Spleen (tissue), 11 donors: ENCODE data around the gene EHMT1. TPM values are rescaled to one million over a fixed set of nuclear protein-coding genes. Genes with fewer than 3 reads are reported as not detected.
"Not testable (repeated sequence)": the region's sequence is repeated elsewhere in the genome, so short reads cannot be mapped to it uniquely, and the experiment has no call there.

Experiments
- DNase-seq: peaks from one replicate; pipeline ENCODE4 v3.0.0-alpha.2; 2020
- H3K27ac ChIP-seq, 8 donors: fragments of 200-600 bp; sonication (generic) in 7 of 8; 1 replicate in 4 of 8; 2 replicates in 4 of 8; pipeline versions ENCODE4 v1.5.0 to v1.8.0; 2016 to 2021; ENCODE audit warnings: inconsistent platforms in 4 of 8, mild to moderate bottlenecking in 4 of 8, moderate library complexity in 1 of 8
- H3K27me3 ChIP-seq, 7 donors: fragments of 200-600 bp; sonication (generic) in 6 of 7; replicated peaks in 1 of 7; 1 replicate in 4 of 7; 2 replicates in 3 of 7; pipeline versions ENCODE4 v1.5.0 to v1.8.0; 2016 to 2021; ENCODE audit warnings: inconsistent platforms in 3 of 7, mild to moderate bottlenecking in 1 of 7
- H3K36me3 ChIP-seq, 6 donors: fragments of 200-600 bp; sonication (generic) in 5 of 6; 1 replicate in 4 of 6; 2 replicates in 2 of 6; pipeline versions ENCODE4 v1.5.0 to v1.8.0; 2016 to 2021; ENCODE audit warnings: inconsistent platforms in 2 of 6
- H3K4me1 ChIP-seq, 6 donors: fragments of 200-600 bp; sonication (generic) in 5 of 6; 1 replicate in 3 of 6; 2 replicates in 3 of 6; pipeline versions ENCODE4 v1.5.0 to v1.8.0; 2016 to 2021; ENCODE audit warnings: inconsistent platforms in 3 of 6
- H3K4me3 ChIP-seq, 8 donors: fragments of 200-600 bp; sonication (generic) in 7 of 8; 1 replicate in 4 of 8; 2 replicates in 4 of 8; pipeline versions ENCODE4 v1.5.0 to v1.8.0; 2016 to 2021; ENCODE audit warnings: inconsistent platforms in 4 of 8, mild to moderate bottlenecking in 4 of 8, moderate library complexity in 2 of 8
- H3K9me3 ChIP-seq, 8 donors: fragments of 200-600 bp; sonication (generic) in 7 of 8; 1 replicate in 4 of 8; 2 replicates in 4 of 8; pipeline versions ENCODE4 v1.5.0 to v1.8.0; 2016 to 2021; ENCODE audit warnings: inconsistent platforms in 4 of 8
- CTCF ChIP-seq, 11 experiments: fragments of 200-600 bp in 7 of 11; fragments of 450-650 bp in 4 of 11; sonication (generic) in 4 of 11; IDR thresholded peaks in 8 of 11; conservative IDR thresholded peaks in 3 of 11; 1 replicate in 7 of 11; 2 replicates in 4 of 11; pipeline versions ENCODE4 v1.4.0 to v1.8.0; 2016 to 2021; ENCODE audit warnings: antibody characterized with exemption in 11 of 11, inconsistent platforms in 4 of 11, mild to moderate bottlenecking in 1 of 11
- POLR2A ChIP-seq, 3 donors: fragments of 450-650 bp; IDR thresholded peaks; one replicate each; pipeline ENCODE4 v1.5.1; 2017; ENCODE audit warnings: antibody characterized with exemption in 3 of 3, mild to moderate bottlenecking in 1 of 3
- POLR2AphosphoS5 ChIP-seq, 3 donors: sonication (generic); formaldehyde crosslinking; IDR thresholded peaks; one replicate each; pipeline ENCODE4 v1.5.1; 2017; ENCODE audit warnings: antibody characterized with exemption in 3 of 3
- WGBS, 5 donors: extraction: QIAGEN DNeasy Blood & Tissue Kit in 3 of 5; methylation state at CpG; one replicate each; pipeline versions ENCODE4 v1.1.5 to v1.1.7; 2013 to 2018; 5-methylcytosine and 5-hydroxymethylcytosine counted together
- intact Hi-C: fragments of 100-400 bp; cut with DNase I; formaldehyde crosslinking; loops from one replicate; pipeline ENCODE4 v1.15.0; 2023; ENCODE audit warnings: low total_unique reads
- polyA plus RNA-seq, 3 donors: library from polyadenylated mRNA; stranded (reverse); fragments of 200-250 nt; gene quantifications; one replicate each; pipeline ENCODE4 v1.2.1, GENCODE V29; 2013
- total RNA-seq, 7 donors: library from RNA; depleted of rRNA in 3 of 7; stranded (reverse); fragments of >200 nt in 3 of 7; fragmentation: NEBNext Ultra II Directional in 4 of 7; extraction: Animal tissue kit (Norgen Biotek cat#: 25700) in 4 of 7; gene quantifications; one replicate each; pipeline versions ENCODE4 v1.1.0 to v1.2.1, GENCODE V29; 2016 to 2021
- donor health status: healthy with polysubstance abuse.
- donor health status: DM: no; HTN: no; CAD: no; lungs with moderate emphysema.
- donor health status: DM: no; HTN: no; CAD: no.
- donor health status: Bipolar disorder and iron deficiency.
- donor health status: healthy.
- donor health status: DM: no; HTN: no; CAD: no.
- donor health status: DM: yes; HTN: yes; CAD: no.

The EHMT1 gene
- total and polyA plus RNA-seq, 10 donors, result 35.5 to 163 (median 122) TPM

- 45 to 98% (median 91%) methylated on average over 2 of the region's 2 CpGs for WGBS, 5 donors
- H3K4me3 ChIP-seq, result no peak overlapping the region
- no peak overlapping the region for H3K27ac ChIP-seq
- peaks cover 6 to 81% (median 42%) of the 10 kb centered on the region in 6 donors for H3K36me3 ChIP-seq
- no peaks in the 10 kb centered on the region for H3K27me3 ChIP-seq
- peaks cover 0 to 14% (median 0%) of the 10 kb centered on the region in 6 donors for H3K4me1 ChIP-seq
- no peak for DNase-seq
- H3K9me3 ChIP-seq, result peaks cover 0 to 26% (median 22%) of the 10 kb centered on the region in 8 donors
- TF ChIP-seq POLR2AphosphoS5 (IDR thresholded peaks at IDR 0.05) (no peak), POLR2A (IDR thresholded peaks at IDR 0.05) (no peak), CTCF (IDR thresholded peaks at IDR 0.05 in 8 of 11, conservative IDR thresholded peaks at IDR 0.05 in 3 of 11) (no peak)
- intact Hi-C loops, result no loop called here
Observed at GRCh38 chr9:137734181-137734580, 115.4 kb downstream of the EHMT1 start.

- TF ChIP-seq CTCF (IDR thresholded peaks at IDR 0.05 in 8 of 11, conservative IDR thresholded peaks at IDR 0.05 in 3 of 11) (peak in 2 of 11 experiments; percentile 7 to 12), POLR2AphosphoS5 (IDR thresholded peaks at IDR 0.05) (peak in 1 of 3 donors; percentile 62)
- peaks cover 0 to 78% (median 12%) of the 10 kb centered on the region in 6 donors for H3K36me3 ChIP-seq
- peaks cover 0 to 23% (median 19%) of the 10 kb centered on the region in 8 donors for H3K9me3 ChIP-seq
- H3K27me3 ChIP-seq, DNase-seq, H3K4me3 ChIP-seq, intact Hi-C loops: not testable (repeated sequence)
- H3K27ac ChIP-seq, result peak overlapping the region; percentile 27 to 83 (median 63)
- WGBS, 5 donors, result 64 to 84% (median 74%) methylated on average over 6 to 7 of the region's 14 CpGs
- H3K4me1 ChIP-seq, result peaks cover 2 to 31% (median 13%) of the 10 kb centered on the region in 6 donors
Observed at GRCh38 chr9:137738182-137738696, 119.4 kb downstream of the EHMT1 start.

GRCh38 chr9:137738703-137739102 is 119.9 kb downstream of the EHMT1 start:
- peaks cover 0 to 78% (median 13%) of the 10 kb centered on the region in 6 donors for H3K36me3 ChIP-seq
- peaks cover 2 to 31% (median 13%) of the 10 kb centered on the region in 6 donors for H3K4me1 ChIP-seq
- H3K27me3 ChIP-seq, result no peaks in the 10 kb centered on the region
- DNase-seq, result no peak
- no peak overlapping the region for H3K4me3 ChIP-seq
- peak overlapping the region in 5 of 8 donors; percentile 38 to 83 (median 67) for H3K27ac ChIP-seq
- intact Hi-C loops, result no loop called here
- TF ChIP-seq POLR2A (IDR thresholded peaks at IDR 0.05), result no peak
- no peak for TF ChIP-seq CTCF (IDR thresholded peaks at IDR 0.05 in 8 of 11, conservative IDR thresholded peaks at IDR 0.05 in 3 of 11)
- peak in 1 of 3 donors; percentile 38 for TF ChIP-seq POLR2AphosphoS5 (IDR thresholded peaks at IDR 0.05)
- WGBS, 5 donors, result 84 to 96% (median 87%) methylated on average over 6 to 11 of the region's 11 CpGs
- peaks cover 0 to 19% (median 15%) of the 10 kb centered on the region in 8 donors for H3K9me3 ChIP-seq

GRCh38 chr9:137739371-137740309 is 120.8 kb downstream of the EHMT1 start:
- Histone ChIP-seq H3K4me3 (no peak overlapping the region), H3K27ac (peak overlapping the region in 5 of 8 donors; percentile 19 to 83 (median 59)), H3K36me3 (peaks cover 0 to 78% (median 14%) of the 10 kb centered on the region in 6 donors), H3K4me1 (peaks cover 2 to 37% (median 18%) of the 10 kb centered on the region in 6 donors), H3K9me3 (peaks cover 0 to 9% (median 6%) of the 10 kb centered on the region in 8 donors), H3K27me3 (no peaks in the 10 kb centered on the region)
- TF ChIP-seq POLR2A (IDR thresholded peaks at IDR 0.05) (no peak), CTCF (IDR thresholded peaks at IDR 0.05 in 8 of 11, conservative IDR thresholded peaks at IDR 0.05 in 3 of 11) (no peak), POLR2AphosphoS5 (IDR thresholded peaks at IDR 0.05) (no peak)
- DNase-seq, result no peak
- whole genome bisulfite sequencing, 5 donors, result 79 to 93% (median 82%) methylated on average over 12 of the region's 12 CpGs
- intact Hi-C loops, result no loop called here
